HG03565 (cell line): ENCODE results near the gene TRPM3.

ENCODE experiments used
- ATAC-seq: cut with Tn5 transposase; IDR thresholded peaks from one replicate; pipeline ENCODE4 v1.9.1; 2021; ENCODE audit warnings: mild to moderate bottlenecking, moderate library complexity; ENCODE audit not compliant: unreplicated experiment

The TRPM3 gene

GRCh38 chr9:70564468-70565335 is 556.7 kb downstream of the TRPM3 start:
- no peak for ATAC-seq

- ATAC-seq, result peak; percentile 99
These were observed 557.8 kb downstream of the TRPM3 start for GRCh38 chr9:70563431-70564204.

- no peak for ATAC-seq
These were observed 558.4 kb downstream of the TRPM3 start for GRCh38 chr9:70563010-70563409.

GRCh38 chr9:70561786-70562395 is 559.5 kb downstream of the TRPM3 start:
- no peak for ATAC-seq

GRCh38 chr9:70561111-70561510 is 560.3 kb downstream of the TRPM3 start:
- ATAC-seq, result no peak

- no peak for ATAC-seq
These were observed 562.3 kb downstream of the TRPM3 start for GRCh38 chr9:70559102-70559501.

GRCh38 chr9:70557661-70558369 is 563.6 kb downstream of the TRPM3 start:
- ATAC-seq, result peak; percentile 96

- ATAC-seq, result no peak
These were observed 564.6 kb downstream of the TRPM3 start for GRCh38 chr9:70556771-70557170.

GRCh38 chr9:70554881-70555280 is 566.5 kb downstream of the TRPM3 start:
- ATAC-seq, result no peak

GRCh38 chr9:70553707-70554673 is 567.4 kb downstream of the TRPM3 start:
- no peak for ATAC-seq

- no peak for ATAC-seq
These were observed 568.9 kb downstream of the TRPM3 start for GRCh38 chr9:70552561-70552960.

- no peak for ATAC-seq
These were observed 569.6 kb downstream of the TRPM3 start for GRCh38 chr9:70551801-70552200.

GRCh38 chr9:70551396-70551795 is 570.0 kb downstream of the TRPM3 start:
- no peak for ATAC-seq

GRCh38 chr9:70549926-70550325 is 571.5 kb downstream of the TRPM3 start:
- no peak for ATAC-seq

GRCh38 chr9:70542311-70542931 is 579.0 kb downstream of the TRPM3 start:
- no peak for ATAC-seq

GRCh38 chr9:70540016-70540415 is 581.4 kb downstream of the TRPM3 start:
- ATAC-seq, result no peak

GRCh38 chr9:70539526-70539925 is 581.9 kb downstream of the TRPM3 start:
- no peak for ATAC-seq

GRCh38 chr9:70539001-70539400 is 582.4 kb downstream of the TRPM3 start:
- ATAC-seq, result no peak

GRCh38 chr9:70537084-70537483 is 584.3 kb downstream of the TRPM3 start:
- ATAC-seq, result no peak
